NOMO-1 treated with dmso at 0.1 percent for 144 hours (cell line): Measurements from ENCODE around the gene VPS9D1.
A peak's percentile ranks its signal among the peaks of the same experiment; 100 is the strongest.

ENCODE experiments used
- DNase-seq: peaks from one replicate; lab custom pipeline; 2025; ENCODE audit not compliant: unreplicated experiment; lab: John Stamatoyannopoulos, UW

The VPS9D1 gene

DNA sequence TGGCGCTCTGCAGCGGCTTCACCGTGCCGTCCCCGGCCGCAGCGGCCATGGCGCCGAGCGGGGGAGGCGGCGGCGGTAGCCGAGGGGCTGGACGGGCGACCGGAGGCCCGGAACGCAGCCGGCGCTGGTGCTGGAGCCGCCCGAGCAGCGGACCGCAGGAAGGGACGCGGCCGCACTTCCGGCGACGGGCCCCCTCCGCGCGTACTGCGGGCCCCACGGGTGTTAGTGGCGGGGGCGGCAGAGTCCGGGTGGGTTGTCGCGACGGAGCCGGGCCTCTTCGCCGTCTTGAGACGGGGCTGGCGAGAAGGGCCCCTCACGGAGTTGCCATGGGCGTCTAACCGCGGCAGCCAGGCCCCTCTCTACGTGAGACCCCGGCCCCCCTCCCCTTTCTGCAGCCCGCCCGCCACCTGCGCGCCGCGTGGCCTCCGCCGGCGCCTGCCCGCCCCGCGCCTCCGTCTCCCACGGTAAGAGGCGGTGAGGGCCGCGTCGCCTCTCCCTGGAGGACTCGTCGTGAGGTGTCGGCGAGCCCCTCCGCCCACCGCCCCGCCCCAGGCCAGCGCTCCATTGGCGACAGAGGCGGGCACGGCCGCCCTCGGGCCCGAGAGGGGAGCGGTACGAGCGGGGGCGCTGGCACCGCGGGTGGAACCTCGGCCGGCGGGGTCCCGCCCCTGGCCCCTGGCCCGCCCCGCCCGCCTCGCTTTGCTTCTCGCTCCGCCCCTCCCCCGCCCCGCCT, at the start of gene VPS9D1, which contains the start of gene ZNF276:
TSS of gene VPS9D1 (minus strand) at position 86 of the 733 bp plus-strand sequence. CDS start at position 49, 37 bp downstream.
TSS of gene ZNF276 (plus strand) at position 725 of the 733 bp plus-strand sequence. CDS start 104 bp downstream, outside the sequence.
- peak; percentile 65 for DNase-seq

DNA sequence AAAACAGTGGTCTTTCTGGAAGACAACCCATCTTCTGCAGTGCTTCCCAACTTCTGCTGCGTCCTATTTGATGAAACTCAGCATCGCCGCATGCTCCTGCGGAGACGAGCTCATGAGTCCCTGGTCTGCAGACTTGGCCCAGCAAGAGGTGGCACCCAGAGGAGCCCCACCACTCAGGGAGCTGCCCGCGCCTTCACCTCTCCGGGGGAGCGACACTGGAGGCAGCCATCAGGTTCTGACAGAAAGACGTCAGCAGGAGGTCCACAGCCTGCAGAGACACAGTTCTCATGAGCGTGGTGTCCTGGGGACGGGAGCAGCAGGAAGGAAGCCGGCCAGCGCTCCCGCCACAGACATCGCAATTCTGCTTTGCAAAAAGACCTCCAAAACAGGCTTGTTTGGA, 49.7 kb upstream of the VPS9D1 start:
- DNase-seq = no peak

DNA sequence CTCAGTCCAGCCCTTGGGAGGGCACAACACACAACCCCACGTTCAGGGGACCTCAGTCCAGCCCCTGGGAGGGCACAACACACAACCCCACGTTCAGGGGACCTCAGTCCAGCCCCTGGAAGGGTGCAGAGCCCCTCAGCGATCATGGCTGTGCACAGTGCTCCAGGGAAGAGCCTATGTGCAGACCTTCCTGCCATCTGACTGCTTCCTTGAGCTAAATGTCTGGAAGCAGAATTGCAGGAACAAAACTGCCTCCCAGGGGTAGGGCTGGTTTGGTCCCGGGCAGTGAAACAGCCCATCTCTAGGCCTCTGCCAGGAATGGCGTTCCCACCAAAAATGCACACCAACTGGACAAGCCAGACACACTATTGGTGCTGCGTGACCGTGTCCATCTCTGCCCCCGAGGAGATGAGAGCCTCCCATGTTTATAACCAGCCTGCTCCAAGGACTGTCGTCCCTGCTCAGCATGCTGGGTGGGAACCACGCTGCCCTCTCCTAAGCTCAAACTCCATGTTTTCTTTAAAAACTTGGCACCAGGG, 44.7 kb upstream of the VPS9D1 start:
- DNase-seq = no peak

DNA sequence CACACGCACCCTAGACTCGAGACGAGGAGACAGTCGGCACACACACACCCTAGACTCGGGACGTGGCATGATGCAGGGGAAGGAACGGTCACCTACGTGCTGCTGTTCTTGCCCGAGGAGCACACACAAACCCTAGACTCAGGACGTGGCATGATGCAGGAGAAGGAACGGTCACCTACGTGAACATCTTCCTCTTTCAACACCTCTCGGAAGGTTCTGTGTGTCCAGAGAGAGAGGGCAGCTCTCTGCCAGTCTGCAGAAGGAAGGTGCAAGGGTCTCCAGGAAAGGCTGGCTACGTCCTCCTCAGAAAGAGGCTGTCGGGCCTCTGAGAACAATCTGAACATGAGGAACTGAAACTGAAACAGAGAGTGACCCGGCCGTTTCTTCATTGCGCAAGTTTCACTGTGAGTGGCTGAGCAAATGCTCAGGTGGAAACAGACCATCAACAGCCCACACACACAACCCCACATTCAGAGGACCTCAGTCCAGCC, 44.1 kb upstream of the VPS9D1 start:
- DNase-seq = peak; percentile 89

DNA sequence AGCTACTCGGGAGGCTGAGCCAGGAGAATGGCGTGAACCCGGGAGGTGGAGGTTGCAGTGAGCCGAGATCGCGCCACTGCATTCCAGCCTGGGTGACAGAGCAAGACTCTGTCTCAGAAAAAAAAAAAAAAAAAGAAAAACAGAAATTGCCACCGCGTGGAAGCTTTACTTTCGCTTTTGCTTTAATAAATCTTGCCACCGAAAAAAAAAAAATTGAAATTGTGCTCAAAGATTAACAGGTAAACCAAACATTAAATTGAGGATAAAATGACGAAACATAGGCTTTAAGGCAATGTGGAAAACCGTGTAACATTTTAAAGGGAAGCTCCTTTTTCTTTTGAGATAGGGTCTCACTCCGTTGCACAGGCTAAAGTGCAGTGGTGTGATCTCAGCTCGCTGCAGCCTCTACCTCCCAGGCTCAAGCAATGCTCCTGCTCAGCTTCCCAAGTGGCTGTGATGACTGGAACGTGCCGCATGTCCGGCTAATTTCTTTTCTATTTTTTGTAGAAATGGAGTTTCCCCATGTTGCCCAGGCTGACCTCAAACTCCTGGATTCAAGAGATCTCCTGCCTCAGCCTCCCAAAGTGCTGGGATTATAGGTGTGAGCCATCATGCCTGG, 40.7 kb upstream of the VPS9D1 start:
- no peak for DNase-seq

- DNase-seq = no peak
Measured at GRCh38 chr16:89759746-89760340, 39.1 kb upstream of the VPS9D1 start.

DNA sequence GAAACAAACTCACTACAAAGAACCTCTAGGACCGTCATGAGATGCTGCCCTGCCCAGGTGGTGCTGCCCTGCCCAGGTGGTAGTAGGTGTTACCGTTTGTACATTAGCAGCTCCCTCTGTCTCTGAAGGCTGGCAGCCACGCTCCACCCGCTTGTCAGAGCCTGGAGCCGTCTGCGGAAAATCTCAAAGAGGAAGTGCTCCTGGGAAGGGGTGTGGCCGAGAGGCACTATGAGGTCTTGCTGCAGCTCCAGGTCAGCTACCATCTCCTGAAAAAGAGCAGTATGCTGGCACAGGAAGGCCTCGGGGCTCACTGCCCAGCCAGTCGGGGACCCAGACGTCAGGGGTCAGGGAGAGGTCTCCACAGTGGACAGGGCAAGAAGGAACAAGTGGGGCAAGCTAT, 28.9 kb upstream of the VPS9D1 start:
- peak; percentile 67 for DNase-seq

DNA sequence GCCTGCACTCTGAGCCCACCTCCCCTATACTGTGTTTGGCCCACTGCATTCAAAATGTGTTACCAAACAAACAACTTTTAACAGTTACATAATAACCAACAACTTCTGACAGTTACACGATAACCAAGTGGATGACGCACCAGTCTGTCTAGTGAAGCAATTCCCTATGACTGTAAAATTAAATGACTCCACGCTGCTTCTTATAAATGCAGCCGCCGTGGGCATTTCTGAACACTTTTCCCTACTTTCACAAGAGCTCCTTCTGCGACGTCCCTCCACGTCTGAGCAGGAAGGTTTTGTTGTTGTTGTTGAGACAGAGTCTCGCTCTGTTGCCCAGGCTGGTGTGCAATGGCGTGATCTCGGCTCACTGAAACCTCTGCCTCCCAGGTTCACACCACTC, 28.2 kb upstream of the VPS9D1 start:
- DNase-seq = no peak

GRCh38 chr16:89748076-89748475, 27.4 kb upstream of the VPS9D1 start:
- DNase-seq = no peak

DNA sequence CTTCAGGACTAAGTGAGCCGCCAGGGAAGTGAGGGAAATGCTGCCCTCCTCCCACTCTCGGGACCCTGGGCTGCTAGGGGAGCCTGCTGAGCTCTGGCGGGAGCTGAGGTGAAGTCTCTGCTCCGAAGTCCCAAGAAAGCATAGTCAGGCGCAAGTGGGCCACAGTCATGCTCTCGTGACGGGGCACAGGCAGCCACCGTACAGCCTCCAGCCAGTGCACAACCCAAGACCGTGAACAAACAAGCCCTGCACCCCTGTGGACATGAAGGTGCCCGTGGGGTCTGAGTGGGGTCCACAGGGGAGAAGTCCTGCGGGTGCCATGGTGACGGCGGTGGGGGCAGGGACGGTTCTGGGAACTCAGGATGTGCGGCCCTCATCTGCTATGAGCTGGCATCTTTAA, 25.3 kb upstream of the VPS9D1 start:
- DNase-seq = no peak

- DNase-seq = no peak
Measured at GRCh38 chr16:89744813-89745212, 24.1 kb upstream of the VPS9D1 start.

GRCh38 chr16:89742948-89743347, 22.2 kb upstream of the VPS9D1 start:
- DNase-seq = no peak

- DNase-seq = no peak
Measured at GRCh38 chr16:89741342-89742014, 20.8 kb upstream of the VPS9D1 start.

DNA sequence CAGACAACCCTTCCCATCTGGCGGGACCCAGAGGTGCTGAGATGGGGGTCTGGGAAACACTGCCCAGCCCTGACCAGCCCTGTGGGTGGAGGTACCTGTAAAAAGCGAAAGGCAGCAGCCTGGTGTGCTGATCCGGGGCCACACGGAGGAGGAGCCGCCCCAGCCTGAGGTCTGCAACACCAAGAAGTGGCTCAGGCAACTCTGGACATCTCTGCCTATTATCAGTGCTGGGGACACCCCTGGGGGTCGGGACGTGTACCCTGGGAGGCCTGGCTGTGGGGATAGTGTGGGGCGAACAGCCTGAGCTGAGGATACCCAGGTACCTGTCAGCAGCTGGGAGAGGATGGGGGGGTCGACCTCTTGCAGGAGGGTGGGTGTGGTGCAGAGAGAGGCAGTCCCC, 18.7 kb upstream of the VPS9D1 start:
- no peak for DNase-seq

GRCh38 chr16:89738538-89739317, 18.0 kb upstream of the VPS9D1 start:
- DNase-seq = no peak

- no peak for DNase-seq
Measured at GRCh38 chr16:89738072-89738377, 17.3 kb upstream of the VPS9D1 start.

DNA sequence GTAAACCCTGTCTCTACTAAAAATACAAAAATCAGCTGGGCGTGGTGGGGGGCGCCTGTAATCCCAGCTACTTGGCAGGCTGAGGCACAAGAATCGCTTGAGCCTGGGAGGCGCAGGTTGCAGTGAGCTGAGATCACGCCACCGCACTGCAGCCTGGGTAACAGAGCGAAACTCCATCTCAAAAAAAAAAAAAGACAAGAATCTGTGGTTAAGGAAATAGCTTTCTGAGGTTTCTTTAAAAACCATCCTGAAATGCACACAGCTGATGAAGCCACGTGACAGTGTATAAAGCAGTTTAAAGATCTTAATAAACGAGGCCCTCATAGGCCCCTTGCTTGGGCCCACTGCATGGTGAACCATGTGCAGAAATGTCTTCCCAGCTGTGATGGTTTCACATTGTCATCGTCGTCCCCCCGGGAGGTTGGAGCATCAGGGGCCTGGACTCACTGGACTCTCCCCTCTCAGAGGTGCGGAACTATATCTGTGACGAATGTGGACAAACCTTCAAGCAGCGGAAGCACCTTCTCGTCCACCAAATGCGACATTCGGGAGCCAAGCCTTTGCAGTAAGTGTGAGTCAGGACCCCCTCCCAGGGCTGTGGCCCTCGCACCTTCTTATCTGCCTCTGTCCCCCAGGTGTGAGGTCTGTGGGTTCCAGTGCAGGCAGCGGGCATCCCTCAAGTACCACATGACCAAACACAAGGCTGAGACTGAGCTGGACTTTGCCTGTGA, 16.8 kb upstream of the VPS9D1 start:
- no peak for DNase-seq

DNA sequence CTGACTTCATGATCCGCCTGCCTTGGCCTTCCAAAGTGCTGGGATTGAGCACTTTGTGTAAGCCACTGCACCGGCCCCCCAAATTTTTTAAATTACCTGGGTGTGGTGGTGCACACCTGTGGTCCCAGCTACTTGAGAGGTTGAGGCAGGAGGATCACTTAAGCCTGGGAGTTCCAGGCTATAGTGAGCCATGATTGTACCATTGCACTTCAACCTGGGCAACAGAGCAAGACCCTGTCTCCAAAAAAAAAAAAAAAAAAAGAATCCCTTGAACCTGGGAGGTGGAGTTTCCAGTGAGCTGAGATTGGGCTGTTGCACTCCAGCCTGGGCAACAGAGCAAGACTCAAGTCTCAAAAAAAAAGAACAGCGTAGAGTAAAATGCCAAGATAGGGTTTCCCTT, 15.9 kb upstream of the VPS9D1 start:
- no peak for DNase-seq

GRCh38 chr16:89733792-89734191, 13.1 kb upstream of the VPS9D1 start:
- no peak for DNase-seq

DNA sequence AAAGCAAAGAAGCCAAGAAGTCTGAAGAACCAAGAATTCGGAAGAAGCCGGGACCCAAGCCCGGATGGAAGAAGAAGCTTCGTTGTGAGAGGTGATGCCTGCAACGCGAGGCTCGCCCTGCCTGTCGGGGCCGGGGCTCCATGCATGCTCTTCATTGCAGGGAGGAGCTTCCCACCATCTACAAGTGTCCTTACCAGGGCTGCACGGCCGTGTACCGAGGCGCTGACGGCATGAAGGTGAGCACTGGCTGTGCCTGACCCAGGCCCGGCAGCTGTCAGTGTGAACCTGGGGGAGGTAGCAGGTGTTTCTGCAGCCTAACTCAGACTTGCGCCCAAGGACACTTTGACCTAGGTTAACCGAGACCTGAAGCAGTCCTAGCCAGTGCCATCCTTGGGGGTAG, 12.6 kb upstream of the VPS9D1 start:
- DNase-seq = no peak
